ENCODE measurements around the gene SLC22A23.

DNA sequence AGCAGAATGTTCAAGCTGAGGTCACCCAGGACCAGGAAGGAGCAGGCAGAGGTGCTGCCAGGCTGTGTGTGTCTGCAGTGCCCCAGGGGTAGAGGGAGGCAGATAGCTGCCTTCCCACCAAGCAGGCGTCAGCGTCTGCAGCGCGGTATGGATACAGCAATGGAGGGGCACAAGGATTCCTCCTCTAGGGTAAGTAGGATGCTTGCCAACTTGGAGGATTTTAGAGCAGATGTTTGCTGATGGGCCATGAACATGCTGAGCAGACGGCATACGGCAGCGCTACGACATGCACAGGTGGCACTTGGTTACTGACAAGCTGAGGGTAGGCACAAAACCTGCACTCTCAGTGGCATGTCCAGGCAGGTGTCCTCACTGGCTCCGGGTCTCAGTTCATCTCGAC lies 150.0 kb downstream of the SLC22A23 start:
- TF ChIP-seq, protein P1, sequence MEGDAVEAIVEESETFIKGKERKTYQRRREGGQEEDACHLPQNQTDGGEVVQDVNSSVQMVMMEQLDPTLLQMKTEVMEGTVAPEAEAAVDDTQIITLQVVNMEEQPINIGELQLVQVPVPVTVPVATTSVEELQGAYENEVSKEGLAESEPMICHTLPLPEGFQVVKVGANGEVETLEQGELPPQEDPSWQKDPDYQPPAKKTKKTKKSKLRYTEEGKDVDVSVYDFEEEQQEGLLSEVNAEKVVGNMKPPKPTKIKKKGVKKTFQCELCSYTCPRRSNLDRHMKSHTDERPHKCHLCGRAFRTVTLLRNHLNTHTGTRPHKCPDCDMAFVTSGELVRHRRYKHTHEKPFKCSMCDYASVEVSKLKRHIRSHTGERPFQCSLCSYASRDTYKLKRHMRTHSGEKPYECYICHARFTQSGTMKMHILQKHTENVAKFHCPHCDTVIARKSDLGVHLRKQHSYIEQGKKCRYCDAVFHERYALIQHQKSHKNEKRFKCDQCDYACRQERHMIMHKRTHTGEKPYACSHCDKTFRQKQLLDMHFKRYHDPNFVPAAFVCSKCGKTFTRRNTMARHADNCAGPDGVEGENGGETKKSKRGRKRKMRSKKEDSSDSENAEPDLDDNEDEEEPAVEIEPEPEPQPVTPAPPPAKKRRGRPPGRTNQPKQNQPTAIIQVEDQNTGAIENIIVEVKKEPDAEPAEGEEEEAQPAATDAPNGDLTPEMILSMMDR (conservative IDR thresholded peaks at IDR 0.05; ENCODE audit: low read depth, low read length) = no peak
- no peak for TF ChIP-seq EZH2 (IDR thresholded peaks at IDR 0.05; ENCODE audit: low read length, unreplicated experiment)

Measured in PC-3 (cell line).